SU-DHL-6 (cell line): ENCODE data around the gene TRABD.

Source experiments
- H2AFZ ChIP-seq: fragments of 200-600 bp; sonication (generic); 2 replicates; pipeline ENCODE4 v1.6.1; 2014; ENCODE audit warnings: low read depth, mild to moderate bottlenecking, moderate library complexity, mixed read lengths, antibody characterized with exemption, low read length; ENCODE audit not compliant: severe bottlenecking
- H3F3A ChIP-seq: fragments of 200-600 bp; shearing (Covaris generic); 2 replicates; pipeline ENCODE4 v1.6.0; 2016; ENCODE audit warnings: antibody characterized with exemption, mild to moderate bottlenecking; ENCODE audit not compliant: insufficient read depth
- H3K27ac ChIP-seq: fragments of 200-600 bp; sonication (generic); 2 replicates; pipeline ENCODE4 v1.5.1; 2016; ENCODE audit warnings: low read depth, mild to moderate bottlenecking, low read length, moderate library complexity, mixed read lengths
- H3K27me3 ChIP-seq: fragments of 200-600 bp; sonication (generic), shearing (Covaris generic); 2 replicates; pipeline ENCODE4 v1.6.0; 2014; ENCODE audit warnings: mild to moderate bottlenecking, low read length
- H3K36me3 ChIP-seq: fragments of 200-600 bp; sonication (generic); 2 replicates; pipeline ENCODE4 v1.6.1; 2014; ENCODE audit warnings: mild to moderate bottlenecking, low read length, mixed read lengths
- H3K4me2 ChIP-seq: fragments of 300-600, 200-600 bp; shearing (Covaris generic), sonication (generic); 2 replicates; pipeline ENCODE4 v1.6.0; 2014; ENCODE audit warnings: low read length, low read depth, mild to moderate bottlenecking; ENCODE audit not compliant: poor library complexity, severe bottlenecking
- H3K4me3 ChIP-seq: fragments of 200-600 bp; sonication (generic); 2 replicates; pipeline ENCODE4 v1.5.1; 2014; ENCODE audit warnings: antibody characterized with exemption, low read length, mild to moderate bottlenecking, mixed read lengths; ENCODE audit not compliant: insufficient read depth, poor library complexity, severe bottlenecking
- H3K79me2 ChIP-seq: fragments of 200-600 bp; sonication (generic); 2 replicates; pipeline ENCODE4 v1.6.1; 2014; ENCODE audit warnings: mild to moderate bottlenecking, low read length, moderate library complexity; ENCODE audit not compliant: insufficient read depth
- H3K9ac ChIP-seq: fragments of 200-600 bp; sonication (generic); 2 replicates; pipeline ENCODE4 v1.7.0; 2014; ENCODE audit warnings: mild to moderate bottlenecking, low read length
- H3K9me2 ChIP-seq: fragments of 200-600 bp; sonication (generic); replicated peaks from 2 replicates; pipeline ENCODE4 v1.6.1; 2014; ENCODE audit warnings: low read length; ENCODE audit not compliant: insufficient read depth
- H3K9me3 ChIP-seq: fragments of 200-600 bp; sonication (generic); 2 replicates; pipeline ENCODE4 v1.6.1; 2014; ENCODE audit warnings: low read length, mixed read lengths; ENCODE audit not compliant: insufficient read depth
- H4K20me1 ChIP-seq: fragments of 200-600 bp; sonication (generic); 2 replicates; pipeline ENCODE4 v1.6.1; 2014; ENCODE audit warnings: low read depth, mild to moderate bottlenecking, antibody characterized with exemption, low read length, moderate library complexity, mixed read lengths
- CTCF ChIP-seq: fragments of 200-600 bp; sonication (generic); IDR thresholded peaks from one replicate; pipeline ENCODE4 v1.5.1; 2017; ENCODE audit warnings: antibody characterized with exemption, mild to moderate bottlenecking, low read length, moderate library complexity; ENCODE audit not compliant: insufficient read depth, poor library complexity, severe bottlenecking
- EZH2phosphoT487 ChIP-seq: fragments of 200-600 bp; sonication (generic), shearing (Covaris generic); conservative IDR thresholded peaks from 2 replicates; pipeline ENCODE4 v1.6.1; 2018; ENCODE audit warnings: mild to moderate bottlenecking, antibody characterized with exemption, low read length, moderate library complexity, mixed read lengths

TRABD gene

GRCh38 chr22:50211147-50211546 lies 25.4 kb downstream of the TRABD start:
- Histone ChIP-seq H3K27ac (no peak overlapping the region), H3K36me3 (peaks cover 6% of the 10 kb centered on the region; the same call in 1 of the 2 replicates), H3K9me3 (no peaks in the 10 kb centered on the region), H3K9ac (no peak overlapping the region), H3F3A (0 out of 2 replicates have a peak, but pooled peaks cover 4% of the 10 kb centered on the region), H2AFZ (no peak overlapping the region), H3K4me2 (no peak overlapping the region), H3K4me3 (no peak overlapping the region), H3K79me2 (peaks cover 15% of the 10 kb centered on the region; the same call in 1 of the 2 replicates), H3K27me3 (no peaks in the 10 kb centered on the region), H3K9me2 (no peaks in the 10 kb centered on the region), H4K20me1 (no peaks in the 10 kb centered on the region; the same call in 1 of the 2 replicates)
- no peak for TF ChIP-seq CTCF
- no peak for TF ChIP-seq EZH2phosphoT487

DNA sequence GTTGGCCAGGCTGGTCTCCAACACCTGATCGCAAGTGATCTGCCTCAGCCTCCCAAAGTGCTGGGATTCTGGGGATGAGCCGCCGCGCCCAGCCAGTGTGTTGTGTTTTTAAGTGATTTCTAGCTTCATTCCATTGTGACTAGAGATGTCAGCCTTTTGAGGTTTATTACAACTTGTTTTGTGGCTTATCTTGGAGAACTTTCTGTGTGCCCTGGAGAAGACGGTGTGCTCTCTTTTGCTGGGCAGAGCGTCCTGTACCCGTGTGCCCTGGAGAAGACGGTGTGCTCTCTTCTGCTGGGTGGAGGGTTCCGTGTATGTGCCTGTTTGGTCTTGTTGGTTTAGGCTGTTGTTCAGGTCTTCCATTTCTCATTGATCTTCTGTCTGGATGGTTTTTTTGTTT lies 27.6 kb downstream of the TRABD start:
- H4K20me1 ChIP-seq, result no peaks in the 10 kb centered on the region; the same call in 1 of the 2 replicates
- H3K36me3 ChIP-seq, result peaks cover 6% of the 10 kb centered on the region; the same call in 1 of the 2 replicates
- H3K4me2 ChIP-seq, result no peak overlapping the region

GRCh38 chr22:50215297-50216054 lies 29.8 kb downstream of the TRABD start:
- H3K79me2 ChIP-seq, result peaks cover 15% of the 10 kb centered on the region; the same call in 1 of the 2 replicates
- no peaks in the 10 kb centered on the region; the same call in 1 of the 2 replicates for H4K20me1 ChIP-seq
- TF ChIP-seq EZH2phosphoT487 (no peak), CTCF (no peak)
- H3K36me3 ChIP-seq, result peaks cover 6% of the 10 kb centered on the region; the same call in 1 of the 2 replicates
- H3K9ac ChIP-seq, result no peak overlapping the region
- H3K9me2 ChIP-seq, result no peaks in the 10 kb centered on the region
- H3F3A ChIP-seq, result 0 out of 2 replicates have a peak, but pooled peaks cover 4% of the 10 kb centered on the region
- H3K27ac ChIP-seq, result no peak overlapping the region
- H2AFZ ChIP-seq, result no peak overlapping the region
- no peaks in the 10 kb centered on the region for H3K9me3 ChIP-seq
- H3K4me3 ChIP-seq, result no peak overlapping the region
- H3K4me2 ChIP-seq, result no peak overlapping the region
- no peaks in the 10 kb centered on the region for H3K27me3 ChIP-seq

More for the DNA sequence above, 27.6 kb downstream of the TRABD start:
- Histone ChIP-seq H3F3A (0 out of 2 replicates have a peak, but pooled peaks cover 4% of the 10 kb centered on the region), H3K79me2 (peaks cover 15% of the 10 kb centered on the region; the same call in 1 of the 2 replicates), H3K9ac (no peak overlapping the region), H2AFZ (no peak overlapping the region), H3K4me3 (no peak overlapping the region), H3K9me2 (no peaks in the 10 kb centered on the region), H3K27ac (no peak overlapping the region), H3K9me3 (no peaks in the 10 kb centered on the region), H3K27me3 (no peaks in the 10 kb centered on the region)
- TF ChIP-seq EZH2phosphoT487 (no peak), CTCF (no peak)
